Measurements from ENCODE around the gene HAUS1.

HAUS1 gene

GRCh38 chr18:46141199-46141598, 37.0 kb downstream of the HAUS1 start:
- POLR2A ChIA-PET, result no interaction called here
- H3K4me3 ChIP-seq (ENCODE audit: low read depth, low read length), result no peak overlapping the region
- no peak for DNase-seq (ENCODE audit: low read depth, low spot score)
- TF ChIP-seq CTCF (IDR thresholded peaks at IDR 0.05; ENCODE audit: insufficient read depth, low read length, missing control alignments), result no peak
- CTCF ChIA-PET, result interaction anchor here (1.4 to 1.8 kb wide), 3 partner anchors 8 to 32 kb away, joined by 3 to 13 read pairs (median 7); a partner anchor contains a TSS

- H3K4me3 ChIP-seq (ENCODE audit: low read depth, low read length), result no peak overlapping the region
- CTCF ChIA-PET, result interaction anchor here (0.7 to 11.3 kb wide), 33 partner anchors 9 to 509 kb away, joined by 3 to 207 read pairs (median 4); partner anchors contain the start of gene LOXHD1
- peak; percentile 35 for TF ChIP-seq CTCF (IDR thresholded peaks at IDR 0.05; ENCODE audit: insufficient read depth, low read length, missing control alignments)
- DNase-seq (ENCODE audit: low read depth, low spot score), result no peak
- POLR2A ChIA-PET, result no interaction called here
These were observed 44.6 kb downstream of the HAUS1 start for GRCh38 chr18:46148810-46149209.

GRCh38 chr18:46152436-46152807, 48.2 kb downstream of the HAUS1 start:
- CTCF ChIA-PET, result interaction anchor here (0.9 to 11.3 kb wide), 8 partner anchors 9 to 505 kb away, joined by 3 to 207 read pairs (median 4); partner anchors contain the start of gene LOXHD1
- DNase-seq (ENCODE audit: low read depth, low spot score), result no peak
- TF ChIP-seq CTCF (IDR thresholded peaks at IDR 0.05; ENCODE audit: insufficient read depth, low read length, missing control alignments), result no peak
- POLR2A ChIA-PET, result interaction anchor here (0.7 to 1.1 kb wide), 3 partner anchors 12 to 465 kb away, joined by 3 to 7 read pairs (median 3); a partner anchor contains a TSS
- no peak overlapping the region for H3K4me3 ChIP-seq (ENCODE audit: low read depth, low read length)

- DNase-seq (ENCODE audit: low read depth, low spot score), result no peak
- CTCF ChIA-PET, result interaction anchor here (0.8 to 11.3 kb wide), 9 partner anchors 9 to 505 kb away, joined by 3 to 207 read pairs (median 4); partner anchors contain the start of gene LOXHD1
- no peak for TF ChIP-seq CTCF (IDR thresholded peaks at IDR 0.05; ENCODE audit: insufficient read depth, low read length, missing control alignments)
- H3K4me3 ChIP-seq (ENCODE audit: low read depth, low read length), result no peak overlapping the region
- POLR2A ChIA-PET, result interaction anchor here (0.7 to 1.1 kb wide), 3 partner anchors 12 to 465 kb away, joined by 3 to 7 read pairs (median 3); a partner anchor contains a TSS
These were observed 48.8 kb downstream of the HAUS1 start for GRCh38 chr18:46152808-46153617.

GRCh38 chr18:46155641-46156051, 51.5 kb downstream of the HAUS1 start:
- TF ChIP-seq CTCF (IDR thresholded peaks at IDR 0.05; ENCODE audit: insufficient read depth, low read length, missing control alignments), result no peak
- H3K4me3 ChIP-seq (ENCODE audit: low read depth, low read length), result no peak overlapping the region
- peak; percentile 76 for DNase-seq (ENCODE audit: low read depth, low spot score)
- CTCF ChIA-PET, result interaction anchor here (1.5 to 11.4 kb wide), 3 partner anchors 13 to 503 kb away, joined by 5 to 180 read pairs (median 9); a partner anchor contains a TSS
- POLR2A ChIA-PET, result interaction anchor here (1.0 kb wide), 1 partner anchor 18 kb away, joined by 5 read pairs; a partner anchor contains a TSS
